Chondrocyte (in vitro differentiated cells): ENCODE results near the gene PLA2G2E. TPM values are rescaled to one million over a fixed set of nuclear protein-coding genes. Genes with fewer than 3 reads are reported as not detected.

ENCODE experiments used
- DNase-seq: peaks from one replicate; pipeline ENCODE4 v3.0.0; 2021; ENCODE audit warnings: mixed read lengths, low spot score
- H3K27ac Mint-ChIP-seq: one replicate; pipeline ENCODE4 v1.8.0; 2021; ENCODE audit warnings: mild to moderate bottlenecking, moderate library complexity, mixed read lengths; ENCODE audit not compliant: unreplicated experiment
- H3K27me3 Mint-ChIP-seq: 2 replicates; pipeline ENCODE4 v1.8.0; 2021; ENCODE audit warnings: low read depth, mixed read lengths
- H3K36me3 Mint-ChIP-seq: 2 replicates; pipeline ENCODE4 v1.8.0; 2021; ENCODE audit warnings: low read depth, mixed read lengths
- H3K4me1 Mint-ChIP-seq: 2 replicates; pipeline ENCODE4 v1.8.0; 2021; ENCODE audit warnings: low read depth, mild to moderate bottlenecking, mixed read lengths
- H3K4me3 Mint-ChIP-seq: one replicate; pipeline ENCODE4 v1.8.0; 2021; ENCODE audit warnings: mild to moderate bottlenecking, moderate library complexity, mixed read lengths; ENCODE audit not compliant: unreplicated experiment
- H3K9me3 Mint-ChIP-seq: 2 replicates; pipeline ENCODE4 v1.8.0; 2021; ENCODE audit warnings: low read depth, mixed read lengths
- CTCF ChIP-seq: fragments of 200-600 bp; sonication (generic); IDR thresholded peaks from 2 replicates; pipeline ENCODE4 v1.5.0; 2021; ENCODE audit warnings: antibody characterized with exemption, mild to moderate bottlenecking, moderate library complexity
- total RNA-seq: library from RNA; stranded (reverse); gene quantifications from 3 replicates; pipeline ENCODE4 v1.2.1, GENCODE V29; 2021

Gene PLA2G2E
- total RNA-seq, 1 donor from 2014 or later: not detected

- Mint-ChIP-seq H3K4me1 (no peaks in the 10 kb centered on the region), H3K36me3 (peaks cover 2% of the 10 kb centered on the region), H3K9me3 (peaks cover 8% of the 10 kb centered on the region), H3K4me3 (no peak overlapping the region), H3K27me3 (peaks cover 26% of the 10 kb centered on the region), H3K27ac (no peak overlapping the region)
- no peak for TF ChIP-seq CTCF
- no peak for DNase-seq
Observed at GRCh38 chr1:19949016-19949415, 25.6 kb upstream of the PLA2G2E start.

GRCh38 chr1:19946971-19947370 lies 23.6 kb upstream of the PLA2G2E start:
- H3K4me1 Mint-ChIP-seq: no peaks in the 10 kb centered on the region
- no peak overlapping the region for H3K27ac Mint-ChIP-seq

GRCh38 chr1:19946331-19946751 lies 22.9 kb upstream of the PLA2G2E start:
- Mint-ChIP-seq H3K27ac (no peak overlapping the region), H3K36me3 (no peaks in the 10 kb centered on the region), H3K9me3 (peaks cover 2% of the 10 kb centered on the region)

More at GRCh38 chr1:19946971-19947370, 23.6 kb upstream of the PLA2G2E start:
- no peak for DNase-seq
- no peak for TF ChIP-seq CTCF
- no peaks in the 10 kb centered on the region for H3K36me3 Mint-ChIP-seq
- H3K4me3 Mint-ChIP-seq: no peak overlapping the region
- peaks cover 2% of the 10 kb centered on the region for H3K9me3 Mint-ChIP-seq
- H3K27me3 Mint-ChIP-seq: peaks cover 17% of the 10 kb centered on the region

GRCh38 chr1:19945914-19946313 lies 22.5 kb upstream of the PLA2G2E start:
- TF ChIP-seq CTCF: no peak
- H3K4me3 Mint-ChIP-seq: no peak overlapping the region

More at GRCh38 chr1:19946331-19946751, 22.9 kb upstream of the PLA2G2E start:
- H3K4me3 Mint-ChIP-seq: no peak overlapping the region
- no peak for DNase-seq
- H3K27me3 Mint-ChIP-seq: peaks cover 17% of the 10 kb centered on the region
- H3K4me1 Mint-ChIP-seq: no peaks in the 10 kb centered on the region
- no peak for TF ChIP-seq CTCF

GRCh38 chr1:19942657-19943056 lies 19.2 kb upstream of the PLA2G2E start:
- no peaks in the 10 kb centered on the region for H3K36me3 Mint-ChIP-seq
- no peaks in the 10 kb centered on the region for H3K4me1 Mint-ChIP-seq
- no peak overlapping the region for H3K27ac Mint-ChIP-seq
- peaks cover 5% of the 10 kb centered on the region for H3K9me3 Mint-ChIP-seq
- H3K4me3 Mint-ChIP-seq: no peak overlapping the region
- no peak for TF ChIP-seq CTCF
- no peak for DNase-seq
- peaks cover 17% of the 10 kb centered on the region for H3K27me3 Mint-ChIP-seq

More at GRCh38 chr1:19945914-19946313, 22.5 kb upstream of the PLA2G2E start:
- Mint-ChIP-seq H3K9me3 (peaks cover 5% of the 10 kb centered on the region), H3K27ac (no peak overlapping the region), H3K4me1 (no peaks in the 10 kb centered on the region), H3K27me3 (peaks cover 17% of the 10 kb centered on the region), H3K36me3 (no peaks in the 10 kb centered on the region)
- DNase-seq: no peak
